Caco-2 (cell line): ENCODE data around the gene IBA57. TPM values are rescaled to one million over a fixed set of nuclear protein-coding genes. Genes with fewer than 3 reads are reported as not detected.

ENCODE experiments used
- BruUV-seq: library from RNA; stranded (reverse); fragments of 400-500 nt; replicated peaks from 2 replicates; lab custom pipeline; 2021; lab: Mats Ljungman, UMichigan
- CTCF ChIA-PET: fragments of 300-600 bp; sonication (Branson Sonifier 250); formaldehyde crosslinking; loops from one replicate; lab custom pipeline; 2022; ENCODE audit warnings: antibody characterized with exemption; lab: Charles Lee
- POLR2A ChIA-PET: fragments of 300-600 bp; sonication (Branson Sonifier 250); formaldehyde crosslinking; loops from one replicate; lab custom pipeline; 2022; ENCODE audit warnings: antibody characterized with exemption; lab: Charles Lee
- DNase-seq, 2 experiments: peaks; one replicate each; pipeline versions ENCODE4 v3.0.0 to v3.0.0-alpha.2; 2020 to 2022
- H3K27me3 ChIP-seq: replicated peaks from 2 replicates; pipeline ENCODE4 v1.6.0; 2011; ENCODE audit warnings: low read length; ENCODE audit not compliant: control insufficient read depth, insufficient read depth
- H3K36me3 ChIP-seq: 2 replicates; pipeline ENCODE4 v1.5.1; 2011; ENCODE audit warnings: low read length; ENCODE audit not compliant: control insufficient read depth, insufficient read depth
- H3K4me1 ChIP-seq: fragments of 250-450 bp; sonication (Bioruptor Pico); 2 replicates; pipeline ENCODE4 v1.5.1; 2020; ENCODE audit warnings: mild to moderate bottlenecking
- H3K4me3 ChIP-seq: 2 replicates; pipeline ENCODE4 v1.5.1; 2011; ENCODE audit warnings: low read depth, mild to moderate bottlenecking, control low read depth, low read length
- H3K9me3 ChIP-seq: fragments of 250-450 bp; sonication (Bioruptor Pico); 2 replicates; pipeline ENCODE4 v1.5.1; 2020; ENCODE audit warnings: mild to moderate bottlenecking, moderate library complexity
- H3K27ac Mint-ChIP-seq: one replicate; pipeline ENCODE4 v1.8.0; 2022; ENCODE audit warnings: mixed read lengths; ENCODE audit not compliant: unreplicated experiment
- H3K27me3 Mint-ChIP-seq: one replicate; pipeline ENCODE4 v1.8.0; 2022; ENCODE audit warnings: mixed read lengths; ENCODE audit not compliant: insufficient read depth, unreplicated experiment
- H3K36me3 Mint-ChIP-seq: one replicate; pipeline ENCODE4 v1.8.0; 2022; ENCODE audit warnings: mild to moderate bottlenecking, mixed read lengths; ENCODE audit not compliant: insufficient read depth, unreplicated experiment
- H3K4me1 Mint-ChIP-seq: one replicate; pipeline ENCODE4 v1.8.0; 2022; ENCODE audit warnings: low read depth, mixed read lengths; ENCODE audit not compliant: unreplicated experiment
- H3K4me3 Mint-ChIP-seq: one replicate; pipeline ENCODE4 v1.8.0; 2022; ENCODE audit warnings: mild to moderate bottlenecking, moderate library complexity, mixed read lengths; ENCODE audit not compliant: unreplicated experiment
- H3K9me3 Mint-ChIP-seq: one replicate; pipeline ENCODE4 v1.8.0; 2022; ENCODE audit warnings: mixed read lengths; ENCODE audit not compliant: unreplicated experiment
- CTCF ChIP-seq, 2 experiments: fragments of 200-600 bp in 1 of 2; IDR thresholded peaks; 1 replicate in 1 of 2; 2 replicates in 1 of 2; pipeline versions ENCODE4 v1.5.1 to v1.8.0; 2011 to 2022; ENCODE audit warnings: antibody characterized with exemption in 1 of 2, control low read depth in 1 of 2, inconsistent platforms in 1 of 2, low read depth in 1 of 2, low read length in 1 of 2, mild to moderate bottlenecking in 1 of 2, moderate library complexity in 1 of 2; ENCODE audit not compliant: insufficient read depth in 1 of 2, severe bottlenecking in 1 of 2, unreplicated experiment in 1 of 2
- intact Hi-C: fragments of 100-400 bp; cut with micrococcal nuclease; formaldehyde crosslinking; loops from one replicate; pipeline ENCODE4 v1.10.0; 2022; ENCODE audit not compliant: unreplicated experiment
- total RNA-seq: library from RNA; stranded (reverse); gene quantifications from 2 replicates; pipeline ENCODE4 v1.2.3, GENCODE V29; 2022

The IBA57 gene
- total RNA-seq, 1 experiment from 2014 or later: 15.4 TPM

- Mint-ChIP-seq H3K36me3 (peaks cover 22% of the 10 kb centered on the region), H3K27ac (no peak overlapping the region), H3K4me3 (no peak overlapping the region), H3K4me1 (peaks cover 8% of the 10 kb centered on the region), H3K27me3 (no peaks in the 10 kb centered on the region), H3K9me3 (no peaks in the 10 kb centered on the region)
- H3K4me3 ChIP-seq: no peak overlapping the region
- CTCF ChIA-PET: no interaction called here
- DNase-seq: no peak
- H3K9me3 ChIP-seq: no peaks in the 10 kb centered on the region
- no TSS peak for BruUV-seq
- no peaks in the 10 kb centered on the region for H3K27me3 ChIP-seq
- no peaks in the 10 kb centered on the region for H3K36me3 ChIP-seq
- peaks cover 17% of the 10 kb centered on the region for H3K4me1 ChIP-seq
- intact Hi-C loops: no loop called here
- no peak for TF ChIP-seq CTCF (IDR thresholded peaks at IDR 0.05; ENCODE audit: insufficient read depth in 1 of 2, low read depth in 1 of 2, low read length in 1 of 2, severe bottlenecking in 1 of 2, unreplicated experiment in 1 of 2)
- POLR2A ChIA-PET: interaction anchor here (0.6 kb wide), 1 partner anchor 11 kb away, joined by 3 read pairs; no protein-coding TSS in a partner anchor
Measured at GRCh38 chr1:228162286-228163006, 3.2 kb upstream of the IBA57 start.

GRCh38 chr1:228163007-228163753, 2.4 kb upstream of the IBA57 start:
- H3K4me3 ChIP-seq: no peak overlapping the region
- DNase-seq: no peak
- intact Hi-C loops: no loop called here
- Mint-ChIP-seq H3K4me3 (no peak overlapping the region), H3K27ac (no peak overlapping the region), H3K9me3 (no peaks in the 10 kb centered on the region), H3K27me3 (no peaks in the 10 kb centered on the region), H3K36me3 (peaks cover 22% of the 10 kb centered on the region), H3K4me1 (peaks cover 8% of the 10 kb centered on the region)
- POLR2A ChIA-PET: no interaction called here
- no peaks in the 10 kb centered on the region for H3K36me3 ChIP-seq
- no TSS peak for BruUV-seq
- H3K4me1 ChIP-seq: peaks cover 17% of the 10 kb centered on the region
- H3K9me3 ChIP-seq: no peaks in the 10 kb centered on the region
- H3K27me3 ChIP-seq: no peaks in the 10 kb centered on the region
- CTCF ChIA-PET: no interaction called here
- TF ChIP-seq CTCF (IDR thresholded peaks at IDR 0.05; ENCODE audit: insufficient read depth in 1 of 2, low read depth in 1 of 2, low read length in 1 of 2, severe bottlenecking in 1 of 2, unreplicated experiment in 1 of 2): no peak

- H3K36me3 ChIP-seq: no peaks in the 10 kb centered on the region
- Mint-ChIP-seq H3K4me3 (peak overlapping the region; percentile 84), H3K36me3 (peaks cover 22% of the 10 kb centered on the region), H3K9me3 (no peaks in the 10 kb centered on the region), H3K27ac (peak overlapping the region; percentile 93), H3K4me1 (peaks cover 8% of the 10 kb centered on the region), H3K27me3 (no peaks in the 10 kb centered on the region)
- peaks cover 17% of the 10 kb centered on the region for H3K4me1 ChIP-seq
- no peak for DNase-seq
- ChIA-PET POLR2A (interaction anchor here (0.6 kb wide), 1 partner anchor 27 kb away, joined by 6 read pairs; no protein-coding TSS in a partner anchor), CTCF (interaction anchor here (0.7 kb wide), 1 partner anchor 66 kb away, joined by 5 read pairs; no protein-coding TSS in a partner anchor)
- no peaks in the 10 kb centered on the region for H3K9me3 ChIP-seq
- no TSS peak for BruUV-seq
- H3K27me3 ChIP-seq: no peaks in the 10 kb centered on the region
- TF ChIP-seq CTCF (IDR thresholded peaks at IDR 0.05; ENCODE audit: insufficient read depth in 1 of 2, low read depth in 1 of 2, low read length in 1 of 2, severe bottlenecking in 1 of 2, unreplicated experiment in 1 of 2): no peak
- intact Hi-C loops: no loop called here
- no peak overlapping the region for H3K4me3 ChIP-seq
Measured at GRCh38 chr1:228163776-228164519, 1.7 kb upstream of the IBA57 start.
